ENCODE results near the gene WNK2. TPM values are rescaled to one million over a fixed set of nuclear protein-coding genes. Genes with fewer than 3 reads are reported as not detected.

The WNK2 gene
- total RNA-seq, 1 experiment from 2014 or later, result 0.07 TPM

- POLR2A ChIA-PET, result interaction anchor here (0.8 kb wide), 1 partner anchor 82 kb away, joined by 3 read pairs; no protein-coding TSS in a partner anchor
- Mint-ChIP-seq H3K27ac (ENCODE audit: low read depth, unreplicated experiment) (no peak overlapping the region), H3K9me3 (ENCODE audit: unreplicated experiment) (no peaks in the 10 kb centered on the region), H3K4me1 (ENCODE audit: insufficient read depth, unreplicated experiment) (peaks cover under 1% of the 10 kb centered on the region), H3K27me3 (ENCODE audit: insufficient read depth, unreplicated experiment) (peaks cover 19% of the 10 kb centered on the region), H3K4me3 (ENCODE audit: unreplicated experiment) (no peak overlapping the region), H3K36me3 (ENCODE audit: insufficient read depth, unreplicated experiment) (no peaks in the 10 kb centered on the region)
- no peak for TF ChIP-seq CTCF (IDR thresholded peaks at IDR 0.05; ENCODE audit: unreplicated experiment)
- no peak for DNase-seq (ENCODE audit: unreplicated experiment)
- BruUV-seq (replicated peaks), result no TSS peak
- CTCF ChIA-PET, result no interaction called here
- intact Hi-C loops (cut with micrococcal nuclease), result no loop called here
These were observed 134.5 kb downstream of the WNK2 start for GRCh38 chr9:93318480-93318879.

DNA sequence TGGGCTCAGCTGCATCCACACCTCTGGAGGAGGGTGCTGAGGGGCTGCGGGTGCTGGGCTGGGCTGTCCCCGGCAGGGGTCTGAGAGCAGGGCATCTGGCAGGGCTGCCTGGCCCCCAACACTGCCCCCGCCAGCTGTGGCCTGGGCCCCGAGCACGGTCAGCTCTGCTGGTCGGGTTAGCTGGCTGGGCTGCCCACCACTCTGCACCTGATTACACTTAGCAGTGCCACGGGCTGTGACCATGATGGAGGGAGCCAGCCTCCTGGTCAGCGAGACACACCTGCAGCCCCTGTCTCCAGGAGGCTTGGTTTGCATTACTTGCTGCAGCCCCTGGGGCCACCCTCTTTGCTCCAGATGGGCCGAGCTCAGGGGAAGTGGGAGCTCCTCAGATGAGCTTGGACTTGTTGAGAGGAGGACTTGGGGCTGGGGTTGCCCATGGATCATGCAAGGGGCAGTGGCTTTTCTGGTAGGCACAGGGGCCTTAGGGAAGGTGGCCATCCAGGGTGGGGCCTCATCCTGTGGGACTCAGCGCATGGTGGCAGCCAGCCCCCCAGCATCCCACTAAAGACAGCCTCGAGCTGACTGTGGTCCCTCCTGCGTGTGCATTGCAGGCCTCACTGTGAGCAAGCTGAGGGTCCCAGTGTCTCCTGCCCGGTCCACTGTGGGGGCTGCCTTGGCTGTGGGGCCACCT, 135.5 kb downstream of the WNK2 start:
- POLR2A ChIA-PET, result no interaction called here
- no TSS peak for BruUV-seq (replicated peaks)
- Mint-ChIP-seq H3K4me1 (ENCODE audit: insufficient read depth, unreplicated experiment) (no peaks in the 10 kb centered on the region), H3K27me3 (ENCODE audit: insufficient read depth, unreplicated experiment) (peaks cover 19% of the 10 kb centered on the region), H3K27ac (ENCODE audit: low read depth, unreplicated experiment) (no peak overlapping the region), H3K9me3 (ENCODE audit: unreplicated experiment) (no peaks in the 10 kb centered on the region), H3K36me3 (ENCODE audit: insufficient read depth, unreplicated experiment) (no peaks in the 10 kb centered on the region), H3K4me3 (ENCODE audit: unreplicated experiment) (no peak overlapping the region)
- TF ChIP-seq CTCF (IDR thresholded peaks at IDR 0.05; ENCODE audit: unreplicated experiment), result no peak
- CTCF ChIA-PET, result interaction anchor here (0.6 to 0.8 kb wide), 3 partner anchors 16 to 121 kb away, joined by 3 to 4 read pairs (median 3); no protein-coding TSS in a partner anchor
- intact Hi-C loops (cut with micrococcal nuclease), result no loop called here
- no peak for DNase-seq (ENCODE audit: unreplicated experiment)

DNA sequence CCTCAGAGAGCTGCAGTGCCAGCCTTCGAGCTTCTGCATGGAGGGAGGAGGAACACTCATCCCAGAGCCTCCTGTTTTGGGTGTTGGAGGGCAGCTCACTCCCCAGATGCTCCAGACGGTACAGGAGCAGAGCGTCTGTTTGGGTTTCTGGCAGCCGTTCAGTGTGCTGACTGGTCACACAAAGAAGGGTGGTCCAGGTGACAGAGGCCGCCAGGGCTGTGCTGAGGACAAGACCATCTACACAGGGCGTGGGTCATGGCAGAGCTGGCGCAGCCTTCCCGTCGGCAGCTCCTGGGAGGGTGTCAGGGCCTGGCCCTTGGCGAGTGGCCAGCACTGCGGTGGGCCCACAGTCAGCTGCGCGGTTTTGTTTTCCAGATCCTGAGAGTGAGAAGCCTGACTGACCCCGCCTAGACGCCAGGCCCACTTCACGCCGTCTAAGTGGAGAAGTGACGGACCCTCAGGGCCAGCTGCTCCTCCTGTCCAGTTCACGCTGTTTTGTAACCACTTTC, 136.1 kb downstream of the WNK2 start:
- POLR2A ChIA-PET, result no interaction called here
- intact Hi-C loops (cut with micrococcal nuclease), result no loop called here
- TF ChIP-seq CTCF (IDR thresholded peaks at IDR 0.05; ENCODE audit: unreplicated experiment), result no peak
- CTCF ChIA-PET, result interaction anchor here (0.6 to 0.7 kb wide), 2 partner anchors 17 to 120 kb away, joined by 3 read pairs; no protein-coding TSS in a partner anchor
- Mint-ChIP-seq H3K9me3 (ENCODE audit: unreplicated experiment) (no peaks in the 10 kb centered on the region), H3K27ac (ENCODE audit: low read depth, unreplicated experiment) (no peak overlapping the region), H3K4me3 (ENCODE audit: unreplicated experiment) (no peak overlapping the region), H3K36me3 (ENCODE audit: insufficient read depth, unreplicated experiment) (no peaks in the 10 kb centered on the region), H3K27me3 (ENCODE audit: insufficient read depth, unreplicated experiment) (peaks cover 16% of the 10 kb centered on the region), H3K4me1 (ENCODE audit: insufficient read depth, unreplicated experiment) (peaks cover 3% of the 10 kb centered on the region)
- no TSS peak for BruUV-seq (replicated peaks)
- DNase-seq (ENCODE audit: unreplicated experiment), result no peak

- ChIA-PET CTCF (no interaction called here), POLR2A (no interaction called here)
- no peak overlapping the region for H3K27ac Mint-ChIP-seq (ENCODE audit: low read depth, unreplicated experiment)
- no peak for TF ChIP-seq CTCF (IDR thresholded peaks at IDR 0.05; ENCODE audit: unreplicated experiment)
- H3K9me3 Mint-ChIP-seq (ENCODE audit: unreplicated experiment), result no peaks in the 10 kb centered on the region
- H3K36me3 Mint-ChIP-seq (ENCODE audit: insufficient read depth, unreplicated experiment), result no peaks in the 10 kb centered on the region
- H3K27me3 Mint-ChIP-seq (ENCODE audit: insufficient read depth, unreplicated experiment), result peaks cover 9% of the 10 kb centered on the region
- no TSS peak for BruUV-seq (replicated peaks)
- no peak for DNase-seq (ENCODE audit: unreplicated experiment)
- H3K4me3 Mint-ChIP-seq (ENCODE audit: unreplicated experiment), result no peak overlapping the region
- H3K4me1 Mint-ChIP-seq (ENCODE audit: insufficient read depth, unreplicated experiment), result peaks cover 4% of the 10 kb centered on the region
- intact Hi-C loops (cut with micrococcal nuclease), result no loop called here
These were observed 136.8 kb downstream of the WNK2 start for GRCh38 chr9:93320591-93321219.

All from MCF 10A (cell line).